ENCODE measurements around the gene BSG.
"Not testable (repeated sequence)": the region's sequence is repeated elsewhere in the genome, so short reads cannot be mapped to it uniquely, and the experiment has no call there.

BSG gene

GRCh38 chr19:604355-604754 is 32.0 kb downstream of the BSG start:
- no peak for TF ChIP-seq CTCF (conservative IDR thresholded peaks at IDR 0.05; ENCODE audit: low read length)
- DNase-seq (ENCODE audit: low read depth): no peak

GRCh38 chr19:605061-605971 is 32.9 kb downstream of the BSG start:
- H3K4me3 ChIP-seq (ENCODE audit: low read length); DNase-seq (ENCODE audit: low read depth): not testable (repeated sequence)

More at GRCh38 chr19:604355-604754, 32.0 kb downstream of the BSG start:
- H3K4me3 ChIP-seq (ENCODE audit: low read length): no peak overlapping the region

- no peak for DNase-seq (ENCODE audit: low read depth)
- no peak for TF ChIP-seq CTCF (conservative IDR thresholded peaks at IDR 0.05; ENCODE audit: low read length)
Observed at GRCh38 chr19:607301-608154, 35.1 kb downstream of the BSG start.

GRCh38 chr19:608155-609003 is 36.0 kb downstream of the BSG start:
- no peak overlapping the region for H3K4me3 ChIP-seq (ENCODE audit: low read length)
- TF ChIP-seq CTCF (conservative IDR thresholded peaks at IDR 0.05; ENCODE audit: low read length): no peak
- no peak for DNase-seq (ENCODE audit: low read depth)

More at GRCh38 chr19:607301-608154, 35.1 kb downstream of the BSG start:
- H3K4me3 ChIP-seq (ENCODE audit: low read length): no peak overlapping the region

- no peak for TF ChIP-seq CTCF (conservative IDR thresholded peaks at IDR 0.05; ENCODE audit: low read length)
- no peak for DNase-seq (ENCODE audit: low read depth)
- no peak overlapping the region for H3K4me3 ChIP-seq (ENCODE audit: low read length)
Observed at GRCh38 chr19:609004-609346, 36.6 kb downstream of the BSG start.

GRCh38 chr19:610071-610800 is 37.8 kb downstream of the BSG start:
- DNase-seq (ENCODE audit: low read depth): no peak
- no peak overlapping the region for H3K4me3 ChIP-seq (ENCODE audit: low read length)
- no peak for TF ChIP-seq CTCF (conservative IDR thresholded peaks at IDR 0.05; ENCODE audit: low read length)

Measured in AG10803 (cell line).